ENCODE results near the gene GNAQ. TPM values are rescaled to one million over a fixed set of nuclear protein-coding genes. Genes with fewer than 3 reads are reported as not detected.

GNAQ gene
- total RNA-seq, 1 experiment from 2014 or later = 38.2 TPM

GRCh38 chr9:77802515-77803293, 228.9 kb downstream of the GNAQ start:
- Mint-ChIP-seq H3K4me3 (ENCODE audit: unreplicated experiment) (no peak overlapping the region), H3K4me1 (ENCODE audit: insufficient read depth, unreplicated experiment) (peaks cover 26% of the 10 kb centered on the region), H3K27ac (ENCODE audit: low read depth, unreplicated experiment) (no peak overlapping the region), H3K36me3 (ENCODE audit: insufficient read depth, unreplicated experiment) (peaks cover 6% of the 10 kb centered on the region), H3K27me3 (ENCODE audit: insufficient read depth, unreplicated experiment) (no peaks in the 10 kb centered on the region), H3K9me3 (ENCODE audit: unreplicated experiment) (no peaks in the 10 kb centered on the region)
- ChIA-PET CTCF (interaction anchor here (0.5 to 1.2 kb wide), 6 partner anchors 9 to 758 kb away, joined by 3 to 4 read pairs (median 3); no protein-coding TSS in a partner anchor), POLR2A (no interaction called here)
- intact Hi-C loops (cut with micrococcal nuclease) = no loop called here
- TF ChIP-seq CTCF (IDR thresholded peaks at IDR 0.05; ENCODE audit: unreplicated experiment) = no peak
- BruUV-seq (replicated peaks) = no TSS peak
- DNase-seq (ENCODE audit: unreplicated experiment) = no peak

GRCh38 chr9:77802064-77802463, 229.5 kb downstream of the GNAQ start:
- no peak overlapping the region for H3K27ac Mint-ChIP-seq (ENCODE audit: low read depth, unreplicated experiment)
- POLR2A ChIA-PET = no interaction called here
- no peaks in the 10 kb centered on the region for H3K9me3 Mint-ChIP-seq (ENCODE audit: unreplicated experiment)
- H3K36me3 Mint-ChIP-seq (ENCODE audit: insufficient read depth, unreplicated experiment) = peaks cover 8% of the 10 kb centered on the region
- H3K4me3 Mint-ChIP-seq (ENCODE audit: unreplicated experiment) = no peak overlapping the region
- CTCF ChIA-PET = interaction anchor here (0.5 to 1.1 kb wide), 5 partner anchors 8 to 345 kb away, joined by 3 to 4 read pairs (median 3); no protein-coding TSS in a partner anchor
- peaks cover 20% of the 10 kb centered on the region for H3K4me1 Mint-ChIP-seq (ENCODE audit: insufficient read depth, unreplicated experiment)
- no TSS peak for BruUV-seq (replicated peaks)
- no peaks in the 10 kb centered on the region for H3K27me3 Mint-ChIP-seq (ENCODE audit: insufficient read depth, unreplicated experiment)
- intact Hi-C loops (cut with micrococcal nuclease) = no loop called here
- no peak for DNase-seq (ENCODE audit: unreplicated experiment)
- TF ChIP-seq CTCF (IDR thresholded peaks at IDR 0.05; ENCODE audit: unreplicated experiment) = no peak

- H3K9me3 Mint-ChIP-seq (ENCODE audit: unreplicated experiment) = no peaks in the 10 kb centered on the region
- no peaks in the 10 kb centered on the region for H3K27me3 Mint-ChIP-seq (ENCODE audit: insufficient read depth, unreplicated experiment)
- peaks cover 18% of the 10 kb centered on the region for H3K36me3 Mint-ChIP-seq (ENCODE audit: insufficient read depth, unreplicated experiment)
- BruUV-seq (replicated peaks) = no TSS peak
- no peak for TF ChIP-seq CTCF (IDR thresholded peaks at IDR 0.05; ENCODE audit: unreplicated experiment)
- intact Hi-C loops (cut with micrococcal nuclease) = no loop called here
- no peak overlapping the region for H3K4me3 Mint-ChIP-seq (ENCODE audit: unreplicated experiment)
- no peak overlapping the region for H3K27ac Mint-ChIP-seq (ENCODE audit: low read depth, unreplicated experiment)
- CTCF ChIA-PET = interaction anchor here (0.7 to 0.8 kb wide), 2 partner anchors 42 to 344 kb away, joined by 3 read pairs; no protein-coding TSS in a partner anchor
- DNase-seq (ENCODE audit: unreplicated experiment) = no peak
- H3K4me1 Mint-ChIP-seq (ENCODE audit: insufficient read depth, unreplicated experiment) = peaks cover 10% of the 10 kb centered on the region
- POLR2A ChIA-PET = no interaction called here
These were observed 230.6 kb downstream of the GNAQ start for GRCh38 chr9:77800924-77801551.

- Mint-ChIP-seq H3K9me3 (ENCODE audit: unreplicated experiment) (no peaks in the 10 kb centered on the region), H3K4me3 (ENCODE audit: unreplicated experiment) (no peak overlapping the region), H3K4me1 (ENCODE audit: insufficient read depth, unreplicated experiment) (peaks cover 18% of the 10 kb centered on the region), H3K36me3 (ENCODE audit: insufficient read depth, unreplicated experiment) (peaks cover 17% of the 10 kb centered on the region), H3K27ac (ENCODE audit: low read depth, unreplicated experiment) (peak overlapping the region; percentile 22), H3K27me3 (ENCODE audit: insufficient read depth, unreplicated experiment) (no peaks in the 10 kb centered on the region)
- intact Hi-C loops (cut with micrococcal nuclease) = loop anchor here (10.0 kb wide), 1 partner anchor 237 kb away; the partner anchor contains the start of gene GNAQ
- no TSS peak for BruUV-seq (replicated peaks)
- POLR2A ChIA-PET = no interaction called here
- no peak for TF ChIP-seq CTCF (IDR thresholded peaks at IDR 0.05; ENCODE audit: unreplicated experiment)
- CTCF ChIA-PET = no interaction called here
- DNase-seq (ENCODE audit: unreplicated experiment) = no peak
These were observed 233.5 kb downstream of the GNAQ start for GRCh38 chr9:77798140-77798539.

All from MCF 10A (cell line).